ENCODE results near the gene RPL15. TPM values are rescaled to one million over a fixed set of nuclear protein-coding genes. Genes with fewer than 3 reads are reported as not detected.
"Not testable (repeated sequence)": the region's sequence is repeated elsewhere in the genome, so short reads cannot be mapped to it uniquely, and the experiment has no call there.

RPL15 gene
- total and polyA plus RNA-seq, 4 donors = 1,285 to 3,372 (median 2,309) TPM

GRCh38 chr3:23911397-23911796 is 5.5 kb upstream of the RPL15 start:
- H3K9me3 ChIP-seq (ENCODE audit: control insufficient read depth in 4 of 4, insufficient read depth in 3 of 4, low read length in 3 of 4) = no peaks in the 10 kb centered on the region
- H3K4me1 ChIP-seq (ENCODE audit: control insufficient read depth in 5 of 5, insufficient read depth in 5 of 5, low read length in 5 of 5) = peaks cover 0 to 18% (median 9%) of the 10 kb centered on the region in 5 donors
- DNase-seq (no peak), ATAC-seq (ENCODE audit: insufficient read depth, low FRiP score) (no peak)
- TF ChIP-seq, protein P1, sequence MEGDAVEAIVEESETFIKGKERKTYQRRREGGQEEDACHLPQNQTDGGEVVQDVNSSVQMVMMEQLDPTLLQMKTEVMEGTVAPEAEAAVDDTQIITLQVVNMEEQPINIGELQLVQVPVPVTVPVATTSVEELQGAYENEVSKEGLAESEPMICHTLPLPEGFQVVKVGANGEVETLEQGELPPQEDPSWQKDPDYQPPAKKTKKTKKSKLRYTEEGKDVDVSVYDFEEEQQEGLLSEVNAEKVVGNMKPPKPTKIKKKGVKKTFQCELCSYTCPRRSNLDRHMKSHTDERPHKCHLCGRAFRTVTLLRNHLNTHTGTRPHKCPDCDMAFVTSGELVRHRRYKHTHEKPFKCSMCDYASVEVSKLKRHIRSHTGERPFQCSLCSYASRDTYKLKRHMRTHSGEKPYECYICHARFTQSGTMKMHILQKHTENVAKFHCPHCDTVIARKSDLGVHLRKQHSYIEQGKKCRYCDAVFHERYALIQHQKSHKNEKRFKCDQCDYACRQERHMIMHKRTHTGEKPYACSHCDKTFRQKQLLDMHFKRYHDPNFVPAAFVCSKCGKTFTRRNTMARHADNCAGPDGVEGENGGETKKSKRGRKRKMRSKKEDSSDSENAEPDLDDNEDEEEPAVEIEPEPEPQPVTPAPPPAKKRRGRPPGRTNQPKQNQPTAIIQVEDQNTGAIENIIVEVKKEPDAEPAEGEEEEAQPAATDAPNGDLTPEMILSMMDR (IDR thresholded peaks at IDR 0.05; ENCODE audit: control extremely low read depth, extremely low read depth) = no peak
- 98 to 100% methylated on average over 2 of the region's 2 CpGs for WGBS, 2 donors
- no peak overlapping the region for H3K4me3 ChIP-seq
- H3K27ac ChIP-seq (ENCODE audit: low read depth in 1 of 2, low read length in 1 of 2) = no peak overlapping the region
- H3K27me3 ChIP-seq (ENCODE audit: control insufficient read depth in 3 of 3, insufficient read depth in 3 of 3, low read length in 2 of 3) = no peaks in the 10 kb centered on the region
- no peak overlapping the region for H3K9ac ChIP-seq (ENCODE audit: insufficient read depth in 1 of 2, low read length in 2 of 2)
- peaks cover 1 to 9% (median 6%) of the 10 kb centered on the region in 4 donors for H3K36me3 ChIP-seq (ENCODE audit: control insufficient read depth in 4 of 4, insufficient read depth in 4 of 4, low read length in 4 of 4)

DNA sequence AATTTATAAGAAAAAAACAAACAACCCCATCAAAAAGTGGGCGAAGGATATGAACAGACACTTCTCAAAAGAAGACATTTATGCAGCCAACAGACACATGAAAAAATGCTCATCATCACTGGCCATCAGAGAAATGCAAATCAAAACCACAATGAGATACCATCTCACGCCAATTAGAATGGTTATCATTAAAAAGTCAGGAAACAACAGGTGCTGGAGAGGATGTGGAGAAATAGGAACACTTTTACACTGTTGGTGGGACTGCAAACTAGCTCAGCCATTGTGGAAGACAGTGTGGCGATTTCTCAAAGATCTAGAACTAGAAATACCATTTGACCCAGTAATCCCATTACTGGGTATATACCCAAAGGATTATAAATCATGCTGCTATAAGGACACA is 4.6 kb upstream of the RPL15 start:
- 88 to 93% methylated on average over 3 of the region's 3 CpGs for WGBS, 2 donors
- H3K4me1 ChIP-seq (ENCODE audit: control insufficient read depth in 5 of 5, insufficient read depth in 5 of 5, low read length in 5 of 5) = peaks cover 0 to 18% (median 9%) of the 10 kb centered on the region in 5 donors
- not testable (repeated sequence) for DNase-seq; H3K9ac ChIP-seq (ENCODE audit: insufficient read depth in 1 of 2, low read length in 2 of 2); H3K27ac ChIP-seq (ENCODE audit: low read depth in 1 of 2, low read length in 1 of 2); H3K4me3 ChIP-seq; ATAC-seq (ENCODE audit: insufficient read depth, low FRiP score); H3K27me3 ChIP-seq (ENCODE audit: control insufficient read depth in 3 of 3, insufficient read depth in 3 of 3, low read length in 2 of 3); H3K36me3 ChIP-seq (ENCODE audit: control insufficient read depth in 4 of 4, insufficient read depth in 4 of 4, low read length in 4 of 4); H3K9me3 ChIP-seq (ENCODE audit: control insufficient read depth in 4 of 4, insufficient read depth in 3 of 4, low read length in 3 of 4)

- H3K27ac ChIP-seq (ENCODE audit: low read depth in 1 of 2, low read length in 1 of 2) = no peak overlapping the region
- peaks cover 1 to 17% (median 7%) of the 10 kb centered on the region in 4 donors for H3K36me3 ChIP-seq (ENCODE audit: control insufficient read depth in 4 of 4, insufficient read depth in 4 of 4, low read length in 4 of 4)
- ATAC-seq (ENCODE audit: insufficient read depth, low FRiP score) (no peak), DNase-seq (no peak)
- H3K27me3 ChIP-seq (ENCODE audit: control insufficient read depth in 3 of 3, insufficient read depth in 3 of 3, low read length in 2 of 3) = no peaks in the 10 kb centered on the region
- H3K4me1 ChIP-seq (ENCODE audit: control insufficient read depth in 5 of 5, insufficient read depth in 5 of 5, low read length in 5 of 5) = peaks cover under 1 to 21% (median 10%) of the 10 kb centered on the region in 5 donors
- no peak overlapping the region for H3K4me3 ChIP-seq
- WGBS, 2 donors = 75 to 88% methylated on average over 1 of the region's 1 CpG
- no peaks in the 10 kb centered on the region for H3K9me3 ChIP-seq (ENCODE audit: control insufficient read depth in 4 of 4, insufficient read depth in 3 of 4, low read length in 3 of 4)
- TF ChIP-seq, protein P1 (IDR thresholded peaks at IDR 0.05; ENCODE audit: control extremely low read depth, extremely low read depth) = no peak
- H3K9ac ChIP-seq (ENCODE audit: insufficient read depth in 1 of 2, low read length in 2 of 2) = no peak overlapping the region
Observed at GRCh38 chr3:23913182-23913581, 3.8 kb upstream of the RPL15 start.

DNA sequence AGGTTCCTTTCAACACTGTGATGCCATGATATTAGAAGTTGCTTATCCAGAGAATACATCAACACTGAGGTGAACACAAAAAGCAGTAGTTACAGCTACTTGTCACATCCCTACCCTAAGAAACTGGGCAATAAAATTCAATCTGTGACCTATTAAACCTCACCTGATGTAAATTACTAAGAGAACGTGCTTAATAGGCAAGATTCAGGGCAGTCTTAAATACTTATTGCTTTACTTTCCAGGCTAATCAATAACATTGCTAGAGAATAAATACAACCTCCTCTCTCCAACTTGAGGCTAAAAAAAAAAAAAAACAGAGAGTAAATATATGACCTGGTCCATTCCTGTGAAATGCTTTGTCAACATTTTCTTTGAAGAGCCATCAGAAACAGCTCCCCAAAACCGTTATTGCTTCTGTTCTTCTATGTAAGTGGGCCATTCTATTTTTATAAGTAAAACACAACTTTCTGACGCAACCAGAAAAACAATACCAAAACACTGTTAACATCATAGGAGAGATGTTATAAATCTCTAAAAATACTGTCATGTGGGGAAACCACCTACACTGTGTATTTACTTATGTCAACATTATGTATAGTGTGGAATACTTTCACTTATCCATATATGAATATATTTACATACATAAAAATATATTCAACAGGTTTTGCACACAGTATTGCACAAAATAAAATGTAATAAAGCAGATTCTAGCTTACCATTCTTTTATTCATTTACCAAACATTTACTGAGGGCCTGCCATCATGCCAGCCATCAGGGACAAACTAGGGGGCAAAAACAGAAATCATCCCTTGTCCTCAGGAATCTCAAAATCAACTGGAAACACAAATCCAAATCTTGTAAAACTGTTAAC is 2.8 kb upstream of the RPL15 start:
- TF ChIP-seq, protein P1 (IDR thresholded peaks at IDR 0.05; ENCODE audit: control extremely low read depth, extremely low read depth) = no peak
- H3K27me3 ChIP-seq (ENCODE audit: control insufficient read depth in 3 of 3, insufficient read depth in 3 of 3, low read length in 2 of 3) = no peaks in the 10 kb centered on the region
- ATAC-seq (ENCODE audit: insufficient read depth, low FRiP score) (no peak), DNase-seq (no peak)
- H3K27ac ChIP-seq (ENCODE audit: low read depth in 1 of 2, low read length in 1 of 2) = no peak overlapping the region
- peaks cover 3 to 21% (median 12%) of the 10 kb centered on the region in 4 donors for H3K36me3 ChIP-seq (ENCODE audit: control insufficient read depth in 4 of 4, insufficient read depth in 4 of 4, low read length in 4 of 4)
- H3K4me3 ChIP-seq = no peak overlapping the region
- 74 to 86% methylated on average over 3 of the region's 3 CpGs for WGBS, 2 donors
- no peak overlapping the region for H3K9ac ChIP-seq (ENCODE audit: insufficient read depth in 1 of 2, low read length in 2 of 2)
- H3K9me3 ChIP-seq (ENCODE audit: control insufficient read depth in 4 of 4, insufficient read depth in 3 of 4, low read length in 3 of 4) = no peaks in the 10 kb centered on the region
- peaks cover 3 to 30% (median 10%) of the 10 kb centered on the region in 5 donors for H3K4me1 ChIP-seq (ENCODE audit: control insufficient read depth in 5 of 5, insufficient read depth in 5 of 5, low read length in 5 of 5)

Measured in lung (tissue), 12 donors.